Sigmoid colon (tissue), 7 donors: ENCODE results near the gene ST8SIA1. TPM values are rescaled to one million over a fixed set of nuclear protein-coding genes. Genes with fewer than 3 reads are reported as not detected.

ENCODE experiments used
- DNase-seq: peaks from one replicate; pipeline ENCODE4 v3.0.0-alpha.2; 2019
- H3K27ac ChIP-seq, 4 donors: fragments of 200-600 bp; sonication (generic); one replicate each; pipeline ENCODE4 v1.5.1; 2016 to 2019; ENCODE audit warnings: mild to moderate bottlenecking in 1 of 4
- H3K27me3 ChIP-seq, 3 donors: fragments of 200-600 bp; sonication (generic); one replicate each; pipeline ENCODE4 v1.5.1; 2019; ENCODE audit warnings: mild to moderate bottlenecking in 1 of 3
- H3K36me3 ChIP-seq, 4 donors: fragments of 200-600 bp; sonication (generic); one replicate each; pipeline ENCODE4 v1.5.1; 2016 to 2019
- H3K4me1 ChIP-seq, 4 donors: fragments of 200-600 bp; sonication (generic); one replicate each; pipeline ENCODE4 v1.5.1; 2017 to 2019
- H3K4me3 ChIP-seq, 4 donors: fragments of 200-600 bp; sonication (generic); one replicate each; pipeline ENCODE4 v1.5.1; 2017 to 2019; ENCODE audit warnings: mild to moderate bottlenecking in 2 of 4, moderate library complexity in 1 of 4
- H3K9me3 ChIP-seq, 4 donors: fragments of 200-600 bp in 3 of 4; sonication (generic) in 3 of 4; one replicate each; pipeline versions ENCODE4 v1.5.1 to v1.6.1; 2013 to 2019
- CTCF ChIP-seq, 4 experiments: fragments of 450-650 bp in 3 of 4; fragments of 200-600 bp in 1 of 4; IDR thresholded peaks; one replicate each; pipeline ENCODE4 v1.5.1; 2016 to 2019; ENCODE audit warnings: antibody characterized with exemption in 4 of 4, mild to moderate bottlenecking in 3 of 4, moderate library complexity in 2 of 4
- EP300 ChIP-seq, 4 donors: sonication (generic); formaldehyde crosslinking; IDR thresholded peaks; one replicate each; pipeline ENCODE4 v1.6.1; 2017; ENCODE audit warnings: antibody characterized with exemption in 4 of 4
- POLR2A ChIP-seq, 2 donors: fragments of 450-650 bp; IDR thresholded peaks; one replicate each; pipeline ENCODE4 v1.6.1; 2016; ENCODE audit warnings: antibody characterized with exemption in 2 of 2, mild to moderate bottlenecking in 2 of 2, moderate library complexity in 2 of 2
- POLR2AphosphoS5 ChIP-seq, 4 donors: sonication (generic); formaldehyde crosslinking; IDR thresholded peaks; one replicate each; pipeline ENCODE4 v1.6.1; 2017; ENCODE audit warnings: antibody characterized with exemption in 4 of 4
- WGBS, 2 donors: extraction: QIAGEN DNeasy Blood & Tissue Kit; methylation state at CpG; one replicate each; pipeline ENCODE4 v1.1.7; 2013; 5-methylcytosine and 5-hydroxymethylcytosine counted together
- intact Hi-C: fragments of 100-400 bp; cut with DNase I; formaldehyde crosslinking; loops from one replicate; pipeline ENCODE4 v1.15.1; 2023
- polyA plus RNA-seq, 3 donors: library from polyadenylated mRNA; stranded (reverse); fragments of 200-250 nt; gene quantifications; one replicate each; pipeline ENCODE4 v1.2.3, GENCODE V29; 2013
- total RNA-seq, 4 donors: library from RNA; depleted of rRNA; stranded (reverse); fragments of >200 nt; gene quantifications; one replicate each; pipeline ENCODE4 v1.1.0, GENCODE V29; 2016
- donor health status: healthy with polysubstance abuse.
- donor health status: Bipolar disorder and iron deficiency.
- donor health status: healthy.

ST8SIA1 gene
- total and polyA plus RNA-seq, 7 donors, result 1.2 to 57.3 (median 17.4) TPM

GRCh38 chr12:22348208-22348607, 13.7 kb upstream of the ST8SIA1 start:
- Histone ChIP-seq H3K27ac (no peak overlapping the region), H3K27me3 (no peaks in the 10 kb centered on the region), H3K9me3 (no peaks in the 10 kb centered on the region), H3K4me3 (no peak overlapping the region), H3K4me1 (no peaks in the 10 kb centered on the region), H3K36me3 (no peaks in the 10 kb centered on the region)
- no peak for DNase-seq
- intact Hi-C loops, result no loop called here
- no peak for TF ChIP-seq CTCF (IDR thresholded peaks at IDR 0.05)
- TF ChIP-seq EP300 (IDR thresholded peaks at IDR 0.05), result no peak
- no peak for TF ChIP-seq POLR2A (IDR thresholded peaks at IDR 0.05)
- no peak for TF ChIP-seq POLR2AphosphoS5 (IDR thresholded peaks at IDR 0.05)
- 86 to 92% methylated on average over 5 of the region's 5 CpGs for WGBS, 2 donors

GRCh38 chr12:22340143-22340542, 5.6 kb upstream of the ST8SIA1 start:
- no peaks in the 10 kb centered on the region for H3K36me3 ChIP-seq
- intact Hi-C loops, result no loop called here
- TF ChIP-seq CTCF (IDR thresholded peaks at IDR 0.05) (no peak), EP300 (IDR thresholded peaks at IDR 0.05) (no peak), POLR2AphosphoS5 (IDR thresholded peaks at IDR 0.05) (no peak), POLR2A (IDR thresholded peaks at IDR 0.05) (no peak)

GRCh38 chr12:22339691-22340090, 5.2 kb upstream of the ST8SIA1 start:
- Histone ChIP-seq H3K4me3 (no peak overlapping the region), H3K4me1 (peaks cover 0 to 4% (median 0%) of the 10 kb centered on the region in 4 donors), H3K36me3 (no peaks in the 10 kb centered on the region), H3K27me3 (no peaks in the 10 kb centered on the region), H3K27ac (no peak overlapping the region), H3K9me3 (no peaks in the 10 kb centered on the region)
- TF ChIP-seq POLR2AphosphoS5 (IDR thresholded peaks at IDR 0.05) (no peak), CTCF (IDR thresholded peaks at IDR 0.05) (no peak)
- no peak for DNase-seq
- WGBS, 2 donors, result 94 to 95% methylated on average over 9 of the region's 9 CpGs
- intact Hi-C loops, result no loop called here

More at GRCh38 chr12:22340143-22340542, 5.6 kb upstream of the ST8SIA1 start:
- 89 to 91% methylated on average over 4 of the region's 4 CpGs for WGBS, 2 donors
- Histone ChIP-seq H3K27me3 (no peaks in the 10 kb centered on the region), H3K27ac (no peak overlapping the region), H3K4me3 (no peak overlapping the region), H3K4me1 (peaks cover 0 to 4% (median 0%) of the 10 kb centered on the region in 4 donors), H3K9me3 (no peaks in the 10 kb centered on the region)
- DNase-seq, result no peak

GRCh38 chr12:22335794-22336166, 1.3 kb upstream of the ST8SIA1 start:
- no peaks in the 10 kb centered on the region for H3K27me3 ChIP-seq
- peaks cover 0 to 23% (median 11%) of the 10 kb centered on the region in 4 donors for H3K4me1 ChIP-seq
- H3K36me3 ChIP-seq, result no peaks in the 10 kb centered on the region
- peak overlapping the region; percentile 68 to 86 (median 78) for H3K4me3 ChIP-seq
- peak; percentile 72 for DNase-seq
- no peaks in the 10 kb centered on the region for H3K9me3 ChIP-seq
- TF ChIP-seq EP300 (IDR thresholded peaks at IDR 0.05), result no peak
- TF ChIP-seq POLR2A (IDR thresholded peaks at IDR 0.05), result no peak
- no peak for TF ChIP-seq POLR2AphosphoS5 (IDR thresholded peaks at IDR 0.05)
- TF ChIP-seq CTCF (IDR thresholded peaks at IDR 0.05), result peak in 1 of 4 experiments; percentile 44
- WGBS, 2 donors, result 5% methylated on average over 6 of the region's 6 CpGs
- H3K27ac ChIP-seq, result peak overlapping the region; percentile 64 to 89 (median 83)
- intact Hi-C loops, result loop anchor here (1.0 to 2.0 kb wide), 3 partner anchors 108 to 253 kb away; no protein-coding TSS in a partner anchor
